IMR-90 (cell line): ENCODE measurements around the gene PAX8. TPM values are rescaled to one million over a fixed set of nuclear protein-coding genes. Genes with fewer than 3 reads are reported as not detected.
A peak's percentile ranks its signal among the peaks of the same experiment; 100 is the strongest.

Experiments used
- ATAC-seq: fragments of 200-7000 bp; cut with Tn5 transposase; 2 replicates; pipeline ENCODE4 v1.9.1; 2020; ENCODE audit warnings: low read depth, mild to moderate bottlenecking, moderate library complexity
- BruUV-seq: library from RNA; stranded (reverse); fragments of 400-500 nt; replicated peaks from 2 replicates; lab custom pipeline; 2021; lab: Mats Ljungman, UMichigan
- CTCF ChIA-PET: fragments of 300-600 bp; formaldehyde crosslinking; extraction: SDS; loops from one replicate; lab custom pipeline; 2021; ENCODE audit warnings: antibody characterized with exemption; lab: Yijun Ruan, JAX
- POLR2A ChIA-PET: fragments of 300-600 bp; sonication (Branson Sonifier 250); formaldehyde crosslinking; loops from one replicate; lab custom pipeline; 2022; ENCODE audit warnings: antibody characterized with exemption; ENCODE audit not compliant: unreplicated experiment; lab: Charles Lee
- DNase-seq: peaks from one replicate; pipeline ENCODE4 v3.0.0; 2013
- H2AFZ ChIP-seq: replicated peaks from 2 replicates; pipeline ENCODE3; 2013; ENCODE audit warnings: low read length, mild to moderate bottlenecking; ENCODE audit not compliant: poor library complexity
- H2AK5ac ChIP-seq: 2 replicates; pipeline ENCODE4 v1.6.1; 2013; ENCODE audit warnings: low read depth, low read length, inconsistent platforms
- H2AK9ac ChIP-seq: replicated peaks from 2 replicates; pipeline ENCODE3; 2013; ENCODE audit warnings: mild to moderate bottlenecking, low read depth, low read length, moderate library complexity; ENCODE audit not compliant: poor library complexity
- H2BK120ac ChIP-seq: 2 replicates; pipeline ENCODE4 v1.6.1; 2013; ENCODE audit warnings: low read depth, low read length, inconsistent platforms
- H2BK15ac ChIP-seq: 3 replicates; pipeline ENCODE4 v1.6.1; 2013; ENCODE audit warnings: low read depth, low read length, inconsistent platforms
- H2BK20ac ChIP-seq: 2 replicates; pipeline ENCODE4 v1.6.1; 2013; ENCODE audit warnings: low read depth, mild to moderate bottlenecking, inconsistent platforms, low read length, moderate library complexity
- H2BK5ac ChIP-seq: 2 replicates; pipeline ENCODE4 v1.6.1; 2013; ENCODE audit warnings: mild to moderate bottlenecking, low read depth, low read length, inconsistent platforms; ENCODE audit not compliant: poor library complexity, severe bottlenecking
- H3K14ac ChIP-seq: replicated peaks from 2 replicates; pipeline ENCODE4 v1.6.1; 2013; ENCODE audit warnings: low read depth, low read length, inconsistent platforms
- H3K18ac ChIP-seq: 2 replicates; pipeline ENCODE4 v1.6.1; 2013; ENCODE audit warnings: low read depth, low read length, control low read depth
- H3K23ac ChIP-seq: 2 replicates; pipeline ENCODE4 v1.6.1; 2013; ENCODE audit warnings: low read depth, low read length, inconsistent platforms
- H3K27ac ChIP-seq: 2 replicates; pipeline ENCODE4 v1.5.1; 2013; ENCODE audit warnings: mild to moderate bottlenecking, control low read depth, low read length; ENCODE audit not compliant: insufficient read depth
- H3K27me3 ChIP-seq: 2 replicates; pipeline ENCODE4 v1.6.1; 2013; ENCODE audit warnings: low read length; ENCODE audit not compliant: control insufficient read depth, insufficient read depth
- H3K36me3 ChIP-seq: 2 replicates; pipeline ENCODE4 v1.6.1; 2013; ENCODE audit warnings: low read length, mixed read lengths; ENCODE audit not compliant: control insufficient read depth, insufficient read depth
- H3K4ac ChIP-seq: 2 replicates; pipeline ENCODE4 v1.6.1; 2013; ENCODE audit warnings: low read depth, low read length, inconsistent platforms
- H3K4me1 ChIP-seq: 2 replicates; pipeline ENCODE4 v1.6.1; 2013; ENCODE audit warnings: low read length, mixed read lengths; ENCODE audit not compliant: control insufficient read depth, insufficient read depth
- H3K4me2 ChIP-seq: 2 replicates; pipeline ENCODE4 v1.6.1; 2013; ENCODE audit warnings: low read depth, mild to moderate bottlenecking, control low read depth, low read length, moderate library complexity
- H3K4me3 ChIP-seq: 2 replicates; pipeline ENCODE4 v1.5.1; 2013; ENCODE audit warnings: low read depth, mild to moderate bottlenecking, control low read depth, low read length, moderate library complexity; ENCODE audit not compliant: insufficient read depth
- H3K56ac ChIP-seq: 2 replicates; pipeline ENCODE4 v1.6.1; 2013; ENCODE audit warnings: low read length, inconsistent platforms; ENCODE audit not compliant: insufficient read depth; ENCODE audit errors: extremely low read depth
- H3K79me1 ChIP-seq, 2 experiments: 2 replicates each; pipeline ENCODE4 v1.6.1; 2013; ENCODE audit warnings: low read length in 2 of 2, inconsistent platforms in 1 of 2, low read depth in 1 of 2
- H3K9ac ChIP-seq: 2 replicates; pipeline ENCODE4 v1.6.1; 2013; ENCODE audit warnings: low read depth, low read length, control low read depth
- H3K9me1 ChIP-seq: 2 replicates; pipeline ENCODE4 v1.6.1; 2013; ENCODE audit warnings: low read length, inconsistent platforms; ENCODE audit not compliant: insufficient read depth
- H3K9me3 ChIP-seq: 2 replicates; pipeline ENCODE4 v1.6.1; 2013; ENCODE audit warnings: low read length; ENCODE audit not compliant: control insufficient read depth, insufficient read depth
- H4K20me1 ChIP-seq: 2 replicates; pipeline ENCODE4 v1.6.1; 2013; ENCODE audit warnings: low read length, inconsistent platforms; ENCODE audit not compliant: insufficient read depth
- H4K5ac ChIP-seq: 2 replicates; pipeline ENCODE4 v1.6.1; 2013; ENCODE audit warnings: mild to moderate bottlenecking, low read depth, low read length, control low read depth
- H4K8ac ChIP-seq, 2 experiments: 2 replicates each; pipeline ENCODE4 v1.6.1; 2013; ENCODE audit warnings: low read depth in 2 of 2, low read length in 2 of 2, control low read depth in 1 of 2, inconsistent platforms in 1 of 2
- H4K91ac ChIP-seq: 2 replicates; pipeline ENCODE4 v1.6.1; 2013; ENCODE audit warnings: low read depth, low read length, inconsistent platforms; ENCODE audit not compliant: insufficient read depth
- BHLHE40 ChIP-seq: fragments of 150-350 bp; IDR thresholded peaks from 2 replicates; pipeline ENCODE4 v1.6.1; 2016; ENCODE audit warnings: mild to moderate bottlenecking, low read depth, low read length
- CHD1 ChIP-seq: IDR thresholded peaks from 2 replicates; pipeline ENCODE4 v1.6.1; 2012; ENCODE audit warnings: low read depth, low read length, improper control_type of control experiment
- FOS ChIP-seq: fragments of 150-350 bp; IDR thresholded peaks from 2 replicates; pipeline ENCODE4 v1.6.1; 2016; ENCODE audit warnings: low read depth, low read length
- MAFK ChIP-seq: IDR thresholded peaks from 2 replicates; pipeline ENCODE4 v1.6.1; 2012; ENCODE audit warnings: low read depth, low read length, improper control_type of control experiment
- MXI1 ChIP-seq: IDR thresholded peaks from 2 replicates; pipeline ENCODE4 v1.6.1; 2012; ENCODE audit warnings: low read depth, mild to moderate bottlenecking, low read length, moderate library complexity, borderline replicate concordance
- NFE2L2 ChIP-seq: fragments of 150-350 bp; IDR thresholded peaks from 2 replicates; pipeline ENCODE4 v1.6.1; 2016; ENCODE audit warnings: low read depth, mild to moderate bottlenecking, low read length
- POLR2A ChIP-seq: IDR thresholded peaks from 2 replicates; pipeline ENCODE4 v1.6.1; 2012; ENCODE audit warnings: mild to moderate bottlenecking, low read depth, low read length
- RAD21 ChIP-seq: IDR thresholded peaks from 2 replicates; pipeline ENCODE4 v1.6.1; 2012; ENCODE audit warnings: low read length, improper control_type of control experiment
- RCOR1 ChIP-seq: IDR thresholded peaks from 2 replicates; pipeline ENCODE4 v1.6.1; 2012; ENCODE audit warnings: mild to moderate bottlenecking, low read length, improper control_type of control experiment; ENCODE audit not compliant: insufficient replicate concordance
- RFX5 ChIP-seq: IDR thresholded peaks from 2 replicates; pipeline ENCODE4 v1.8.0; 2012; ENCODE audit warnings: low read depth, mild to moderate bottlenecking, low read length, moderate library complexity
- SMC3 ChIP-seq: fragments of 150-350 bp; IDR thresholded peaks from 2 replicates; pipeline ENCODE4 v1.6.1; 2016; ENCODE audit warnings: low read depth, mild to moderate bottlenecking, antibody characterized with exemption, low read length, moderate library complexity
- WGBS, 2 experiments: methylation state at CpG; one replicate each; pipeline versions ENCODE4 v1.1.5 to v1.1.7; 2013; ENCODE audit warnings: missing lambda C conversion rate in 2 of 2; ENCODE audit not compliant: insufficient read length in 1 of 2; ENCODE audit errors: extremely low coverage in 2 of 2; 5-methylcytosine and 5-hydroxymethylcytosine counted together
- dilution Hi-C: fragments of 300-500 bp; cut with HindIII; formaldehyde crosslinking; loops from one replicate; pipeline ENCODE4 v1.14.3; 2018; ENCODE audit warnings: low sequenced_read_pairs; ENCODE audit not compliant: unreplicated experiment
- in situ Hi-C: fragments of 300-500 bp; cut with MboI; formaldehyde crosslinking; loops from 3 replicates; pipeline ENCODE4 v1.14.3; 2019; ENCODE audit warnings: low sequenced_read_pairs, inconsistent platforms, mixed read lengths
- intact Hi-C: fragments of 100-400 bp; cut with micrococcal nuclease; formaldehyde crosslinking; loops from 2 replicates; pipeline ENCODE4 v1.10.0; 2022
- polyA plus RNA-seq, 3 experiments: library from polyadenylated mRNA; depleted of rRNA; stranded (reverse); fragments of >200 nt; gene quantifications; 2 replicates each; pipeline ENCODE4 v1.2.3, GENCODE V29; 2012; ENCODE audit warnings: low replicate concordance in 1 of 3
- total RNA-seq: library from RNA; depleted of rRNA; stranded (reverse); fragments of >200 nt; gene quantifications from 2 replicates; pipeline ENCODE4 v1.2.3, GENCODE V29; 2012
- TF ChIP-seq, protein P1 (sequence below): fragments of 150-350 bp; IDR thresholded peaks from 2 replicates; pipeline ENCODE4 v1.6.1; 2016; ENCODE audit warnings: low read depth, mild to moderate bottlenecking, low read length, moderate library complexity, borderline replicate concordance
- TF ChIP-seq, protein P2 (sequence below): conservative IDR thresholded peaks from 2 replicates; pipeline ENCODE4 v1.5.1; 2012; ENCODE audit warnings: mild to moderate bottlenecking, low read depth, low read length, improper control_type of control experiment

The PAX8 gene
- total and polyA plus RNA-seq, 2 of the 4 experiments (the other 2 are of a cell fraction) = 0.18 to 1.5 TPM

DNA sequence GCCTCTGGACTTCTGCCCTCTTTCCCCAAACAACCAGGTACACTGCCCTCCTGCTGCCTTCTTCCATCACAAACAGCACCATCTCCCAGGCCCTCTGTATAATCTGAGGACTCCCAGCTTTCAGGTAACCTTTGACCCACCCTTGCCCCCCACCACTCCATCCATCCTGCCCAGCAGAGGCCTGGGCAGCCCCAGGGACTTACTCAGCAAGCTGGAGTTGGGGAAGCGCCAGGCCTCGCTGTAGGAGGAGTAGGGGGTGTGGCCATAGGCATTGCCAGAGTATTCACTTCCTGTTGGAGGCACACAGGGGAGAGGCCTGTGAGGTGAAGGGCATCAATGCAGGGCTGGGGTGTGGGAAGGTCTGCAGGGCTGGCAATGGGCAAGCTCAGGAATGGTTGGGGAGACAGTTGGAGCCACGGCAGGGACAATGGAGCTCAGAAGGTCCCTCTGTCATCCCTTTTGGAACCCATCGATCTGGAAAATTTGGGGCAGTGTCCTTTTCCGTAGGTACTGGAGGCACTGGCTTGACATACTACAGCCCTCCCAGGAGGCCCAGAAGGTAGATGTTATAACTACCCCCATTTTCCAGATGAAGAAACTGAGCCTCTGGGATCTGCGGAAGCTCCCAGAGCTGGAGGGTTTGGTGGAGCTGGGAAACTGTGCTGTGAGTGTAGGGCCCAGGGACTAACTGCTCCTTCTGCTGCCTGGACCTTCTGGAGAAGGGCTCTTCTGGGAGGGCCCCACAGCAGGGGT lies 58.7 kb downstream of the PAX8 start:
- H3K4ac ChIP-seq = peak overlapping the region; percentile 0; the same call in 1 of the 2 replicates
- H3K4me1 ChIP-seq = 0 out of 2 replicates have a peak, but pooled peaks cover 2% of the 10 kb centered on the region
- H2BK15ac ChIP-seq = no peak overlapping the region
- ChIA-PET CTCF (no interaction called here), POLR2A (no interaction called here)
- H3K79me1 ChIP-seq = no peaks in the 10 kb centered on the region
- dilution Hi-C loops = no loop called here
- ATAC-seq (peak; percentile 73), DNase-seq (peak; percentile 45)
- no peak overlapping the region for H2AK5ac ChIP-seq
- H2BK120ac ChIP-seq = no peak overlapping the region
- no peaks in the 10 kb centered on the region for H3K9me1 ChIP-seq
- no peak overlapping the region for H3K14ac ChIP-seq
- H4K91ac ChIP-seq = no peak overlapping the region
- no peak overlapping the region for H3K23ac ChIP-seq
- no peak overlapping the region for H4K5ac ChIP-seq
- no peak overlapping the region for H3K56ac ChIP-seq
- TF ChIP-seq MXI1 (no peak), RAD21 (no peak), FOS (no peak), SMC3 (no peak), BHLHE40 (no peak), NFE2L2 (no peak), CHD1 (no peak), RFX5 (no peak), RCOR1 (no peak), MAFK (no peak), POLR2A (no peak)
- TF ChIP-seq, protein P1, sequence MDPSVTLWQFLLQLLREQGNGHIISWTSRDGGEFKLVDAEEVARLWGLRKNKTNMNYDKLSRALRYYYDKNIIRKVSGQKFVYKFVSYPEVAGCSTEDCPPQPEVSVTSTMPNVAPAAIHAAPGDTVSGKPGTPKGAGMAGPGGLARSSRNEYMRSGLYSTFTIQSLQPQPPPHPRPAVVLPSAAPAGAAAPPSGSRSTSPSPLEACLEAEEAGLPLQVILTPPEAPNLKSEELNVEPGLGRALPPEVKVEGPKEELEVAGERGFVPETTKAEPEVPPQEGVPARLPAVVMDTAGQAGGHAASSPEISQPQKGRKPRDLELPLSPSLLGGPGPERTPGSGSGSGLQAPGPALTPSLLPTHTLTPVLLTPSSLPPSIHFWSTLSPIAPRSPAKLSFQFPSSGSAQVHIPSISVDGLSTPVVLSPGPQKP = no peak
- TF ChIP-seq, protein P2, sequence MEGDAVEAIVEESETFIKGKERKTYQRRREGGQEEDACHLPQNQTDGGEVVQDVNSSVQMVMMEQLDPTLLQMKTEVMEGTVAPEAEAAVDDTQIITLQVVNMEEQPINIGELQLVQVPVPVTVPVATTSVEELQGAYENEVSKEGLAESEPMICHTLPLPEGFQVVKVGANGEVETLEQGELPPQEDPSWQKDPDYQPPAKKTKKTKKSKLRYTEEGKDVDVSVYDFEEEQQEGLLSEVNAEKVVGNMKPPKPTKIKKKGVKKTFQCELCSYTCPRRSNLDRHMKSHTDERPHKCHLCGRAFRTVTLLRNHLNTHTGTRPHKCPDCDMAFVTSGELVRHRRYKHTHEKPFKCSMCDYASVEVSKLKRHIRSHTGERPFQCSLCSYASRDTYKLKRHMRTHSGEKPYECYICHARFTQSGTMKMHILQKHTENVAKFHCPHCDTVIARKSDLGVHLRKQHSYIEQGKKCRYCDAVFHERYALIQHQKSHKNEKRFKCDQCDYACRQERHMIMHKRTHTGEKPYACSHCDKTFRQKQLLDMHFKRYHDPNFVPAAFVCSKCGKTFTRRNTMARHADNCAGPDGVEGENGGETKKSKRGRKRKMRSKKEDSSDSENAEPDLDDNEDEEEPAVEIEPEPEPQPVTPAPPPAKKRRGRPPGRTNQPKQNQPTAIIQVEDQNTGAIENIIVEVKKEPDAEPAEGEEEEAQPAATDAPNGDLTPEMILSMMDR = no peak
- H2AFZ ChIP-seq = peak overlapping the region; percentile 58
- no peak overlapping the region for H4K8ac ChIP-seq
- in situ Hi-C loops = no loop called here
- no peak overlapping the region for H2BK20ac ChIP-seq
- no peak overlapping the region for H3K4me2 ChIP-seq
- no peak overlapping the region for H3K9ac ChIP-seq
- H3K36me3 ChIP-seq = no peaks in the 10 kb centered on the region
- BruUV-seq = no TSS peak
- peaks cover 9% of the 10 kb centered on the region for H3K27me3 ChIP-seq
- no CpG with 5 or more reads among the region's 6 CpGs for WGBS, 2 experiments
- no peak overlapping the region for H3K27ac ChIP-seq
- no peaks in the 10 kb centered on the region for H3K9me3 ChIP-seq
- H3K18ac ChIP-seq = no peak overlapping the region
- no peak overlapping the region for H3K4me3 ChIP-seq
- no peak overlapping the region for H2AK9ac ChIP-seq
- H2BK5ac ChIP-seq = no peak overlapping the region
- intact Hi-C loops = no loop called here
- H4K20me1 ChIP-seq = no peaks in the 10 kb centered on the region
